Breast epithelium (tissue), 4 donors: ENCODE data around the gene APLF. TPM values are rescaled to one million over a fixed set of nuclear protein-coding genes. Genes with fewer than 3 reads are reported as not detected.

Source experiments
- DNase-seq, 2 donors: peaks; one replicate each; pipeline ENCODE4 v3.0.0-alpha.2; 2019; ENCODE audit warnings: low spot score in 2 of 2
- H3K27ac ChIP-seq, 2 donors: fragments of 200-600 bp; sonication (generic) in 1 of 2; one replicate each; pipeline ENCODE4 v1.5.1; 2016 to 2019; ENCODE audit warnings: mild to moderate bottlenecking in 1 of 2
- H3K27me3 ChIP-seq, 2 donors: fragments of 200-600 bp; sonication (generic) in 1 of 2; one replicate each; pipeline versions ENCODE4 v1.5.1 to v1.6.0; 2017 to 2019; ENCODE audit warnings: control low read depth in 1 of 2, mild to moderate bottlenecking in 1 of 2
- H3K36me3 ChIP-seq: fragments of 200-600 bp; one replicate; pipeline ENCODE4 v1.5.1; 2019
- H3K4me1 ChIP-seq, 2 donors: fragments of 200-600 bp; sonication (generic); one replicate each; pipeline ENCODE4 v1.5.1; 2016 to 2019; ENCODE audit warnings: control low read depth in 1 of 2
- H3K4me3 ChIP-seq, 3 donors: fragments of 200-600 bp; sonication (generic); 1 replicate in 2 of 3; 2 replicates in 1 of 3; pipeline ENCODE4 v1.5.1; 2016 to 2019; ENCODE audit warnings: mild to moderate bottlenecking in 3 of 3, moderate library complexity in 2 of 3
- H3K9me3 ChIP-seq, 2 donors: fragments of 200-600 bp; sonication (generic) in 1 of 2; one replicate each; pipeline ENCODE4 v1.5.1; 2016 to 2019; ENCODE audit warnings: control low read depth in 1 of 2
- POLR2A ChIP-seq: fragments of 450-650 bp; IDR thresholded peaks from one replicate; pipeline ENCODE4 v1.6.1; 2016; ENCODE audit warnings: antibody characterized with exemption, mild to moderate bottlenecking, moderate library complexity
- POLR2AphosphoS5 ChIP-seq, 3 donors: sonication (generic); formaldehyde crosslinking; IDR thresholded peaks; one replicate each; pipeline ENCODE4 v1.6.1; 2017; ENCODE audit warnings: antibody characterized with exemption in 3 of 3
- intact Hi-C: fragments of 100-400 bp; cut with DNase I; formaldehyde crosslinking; loops from one replicate; pipeline ENCODE4 v1.15.1; 2023; ENCODE audit warnings: low total_unique reads
- total RNA-seq, 3 donors: library from RNA; depleted of rRNA; stranded (reverse); fragments of >200 nt; gene quantifications; one replicate each; pipeline ENCODE4 v1.1.0, GENCODE V29; 2016
- TF ChIP-seq, protein P1 (sequence below), 3 donors: fragments of 450-650 bp; IDR thresholded peaks; one replicate each; pipeline ENCODE4 v1.5.1; 2016 to 2017; ENCODE audit warnings: antibody characterized with exemption in 3 of 3, mild to moderate bottlenecking in 3 of 3, moderate library complexity in 3 of 3

The APLF gene
- total RNA-seq, 3 donors from 2014 or later: 8.5 to 14.5 (median 13.4) TPM

DNA sequence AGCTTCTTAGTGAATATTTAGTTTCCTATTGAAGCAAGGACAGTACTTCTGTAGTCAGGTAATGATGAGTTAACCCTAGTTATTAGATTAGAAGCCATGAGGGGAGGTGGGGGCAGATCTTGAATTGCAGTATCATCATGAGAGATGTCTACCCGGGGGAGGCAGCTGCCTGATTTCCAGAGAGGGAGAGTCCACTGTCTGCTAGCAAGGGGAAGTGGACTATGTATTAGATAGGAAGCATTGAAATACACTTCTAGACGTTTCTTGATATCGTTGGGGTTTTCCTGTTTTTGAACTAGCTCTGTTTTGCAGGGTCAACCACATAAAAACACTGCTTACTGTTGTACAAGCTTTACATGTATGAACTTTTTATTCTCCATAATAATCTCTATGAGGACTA is 38.8 kb downstream of the APLF start:
- Histone ChIP-seq H3K36me3 (no peaks in the 10 kb centered on the region), H3K27ac (no peak overlapping the region), H3K9me3 (no peaks in the 10 kb centered on the region), H3K27me3 (no peaks in the 10 kb centered on the region), H3K4me1 (no peaks in the 10 kb centered on the region), H3K4me3 (no peak overlapping the region)
- intact Hi-C loops: no loop called here
- TF ChIP-seq POLR2A: no peak
- TF ChIP-seq, protein P1, sequence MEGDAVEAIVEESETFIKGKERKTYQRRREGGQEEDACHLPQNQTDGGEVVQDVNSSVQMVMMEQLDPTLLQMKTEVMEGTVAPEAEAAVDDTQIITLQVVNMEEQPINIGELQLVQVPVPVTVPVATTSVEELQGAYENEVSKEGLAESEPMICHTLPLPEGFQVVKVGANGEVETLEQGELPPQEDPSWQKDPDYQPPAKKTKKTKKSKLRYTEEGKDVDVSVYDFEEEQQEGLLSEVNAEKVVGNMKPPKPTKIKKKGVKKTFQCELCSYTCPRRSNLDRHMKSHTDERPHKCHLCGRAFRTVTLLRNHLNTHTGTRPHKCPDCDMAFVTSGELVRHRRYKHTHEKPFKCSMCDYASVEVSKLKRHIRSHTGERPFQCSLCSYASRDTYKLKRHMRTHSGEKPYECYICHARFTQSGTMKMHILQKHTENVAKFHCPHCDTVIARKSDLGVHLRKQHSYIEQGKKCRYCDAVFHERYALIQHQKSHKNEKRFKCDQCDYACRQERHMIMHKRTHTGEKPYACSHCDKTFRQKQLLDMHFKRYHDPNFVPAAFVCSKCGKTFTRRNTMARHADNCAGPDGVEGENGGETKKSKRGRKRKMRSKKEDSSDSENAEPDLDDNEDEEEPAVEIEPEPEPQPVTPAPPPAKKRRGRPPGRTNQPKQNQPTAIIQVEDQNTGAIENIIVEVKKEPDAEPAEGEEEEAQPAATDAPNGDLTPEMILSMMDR (IDR thresholded peaks at IDR 0.05): no peak
- TF ChIP-seq POLR2AphosphoS5 (IDR thresholded peaks at IDR 0.05): no peak
- DNase-seq: no peak

DNA sequence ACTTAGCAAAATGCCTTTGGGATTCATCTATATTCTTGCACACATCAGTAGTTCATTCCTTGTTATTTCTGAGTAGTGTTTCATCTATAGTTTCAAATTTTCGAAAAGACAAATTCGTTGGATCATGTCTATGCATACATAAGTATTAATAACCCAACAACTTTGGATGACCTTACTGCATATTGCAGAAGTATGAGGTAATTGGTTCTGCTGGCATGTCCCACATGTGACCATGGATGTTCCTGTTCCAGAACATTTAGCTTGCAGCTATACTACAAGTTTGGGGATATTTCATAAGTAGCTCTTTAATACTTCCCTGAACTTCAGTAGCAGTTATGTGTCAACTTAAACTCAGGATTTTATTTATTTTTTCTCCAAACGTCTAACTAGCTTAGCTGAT is 44.9 kb downstream of the APLF start:
- H3K4me1 ChIP-seq: no peaks in the 10 kb centered on the region
- intact Hi-C loops: no loop called here
- no peaks in the 10 kb centered on the region for H3K36me3 ChIP-seq
- no peak overlapping the region for H3K27ac ChIP-seq
- no peak for DNase-seq
- H3K27me3 ChIP-seq: no peaks in the 10 kb centered on the region
- H3K4me3 ChIP-seq: no peak overlapping the region
- no peak for TF ChIP-seq POLR2AphosphoS5 (IDR thresholded peaks at IDR 0.05)
- no peak for TF ChIP-seq POLR2A
- TF ChIP-seq, protein P1 (IDR thresholded peaks at IDR 0.05): no peak
- no peaks in the 10 kb centered on the region for H3K9me3 ChIP-seq

DNA sequence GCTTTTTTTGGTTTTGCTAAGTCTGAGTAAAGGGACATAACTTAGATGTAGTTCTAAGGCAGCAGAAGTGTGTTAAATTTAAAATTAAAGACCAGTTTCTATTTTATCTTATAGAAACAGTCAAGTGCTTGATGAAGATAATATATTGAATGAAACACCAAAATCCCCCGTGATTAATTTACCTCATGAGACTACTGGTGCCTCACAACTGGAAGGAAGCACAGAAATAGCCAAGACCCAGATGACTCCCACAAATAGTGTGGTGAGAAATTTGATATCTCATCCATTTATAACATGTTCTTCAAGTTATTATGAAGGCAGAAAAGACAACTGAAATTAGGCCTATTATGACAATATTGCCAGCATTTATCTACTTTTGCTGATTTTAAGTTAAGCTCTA is 45.6 kb downstream of the APLF start:
- H3K36me3 ChIP-seq: no peaks in the 10 kb centered on the region
- no peak overlapping the region for H3K27ac ChIP-seq
- H3K9me3 ChIP-seq: no peaks in the 10 kb centered on the region
- H3K27me3 ChIP-seq: no peaks in the 10 kb centered on the region
- TF ChIP-seq, protein P1 (IDR thresholded peaks at IDR 0.05): no peak
- TF ChIP-seq POLR2AphosphoS5 (IDR thresholded peaks at IDR 0.05) (no peak), POLR2A (no peak)
- intact Hi-C loops: no loop called here
- no peak for DNase-seq
- H3K4me3 ChIP-seq: no peak overlapping the region
- H3K4me1 ChIP-seq: no peaks in the 10 kb centered on the region

DNA sequence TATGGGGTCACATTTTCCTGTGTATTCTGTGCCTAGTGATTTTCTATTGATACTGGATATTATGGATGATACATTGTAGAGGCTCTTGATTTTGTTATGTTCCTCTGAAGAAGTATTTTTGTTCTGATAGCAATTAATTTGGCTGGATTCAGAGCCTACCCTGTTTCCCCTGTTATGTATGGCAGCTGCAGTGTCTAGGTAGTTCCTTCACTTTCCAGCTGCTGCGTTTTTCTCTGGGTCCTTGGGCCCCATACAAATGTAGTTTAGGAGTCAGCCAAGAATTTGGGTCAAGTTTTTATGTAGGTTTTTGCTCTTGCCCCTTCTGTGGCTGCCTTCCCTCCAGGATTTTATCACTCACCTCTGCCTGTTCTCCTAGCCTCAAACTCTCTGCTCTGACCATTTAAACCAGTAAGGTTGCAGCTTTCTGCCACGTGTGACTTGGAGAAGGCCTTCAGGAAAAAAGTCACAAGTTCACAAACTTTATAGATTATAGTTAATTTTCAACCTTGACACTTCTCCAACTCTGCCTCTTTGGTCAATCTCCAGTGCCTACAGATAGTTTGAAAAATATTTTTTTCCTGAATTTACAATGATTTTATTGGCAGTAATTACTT is 47.0 kb downstream of the APLF start:
- Histone ChIP-seq H3K27me3 (no peaks in the 10 kb centered on the region), H3K4me3 (no peak overlapping the region), H3K9me3 (no peaks in the 10 kb centered on the region), H3K4me1 (no peaks in the 10 kb centered on the region), H3K27ac (no peak overlapping the region), H3K36me3 (no peaks in the 10 kb centered on the region)
- intact Hi-C loops: no loop called here
- DNase-seq: no peak
- TF ChIP-seq, protein P1 (IDR thresholded peaks at IDR 0.05): no peak
- TF ChIP-seq POLR2A: no peak
- TF ChIP-seq POLR2AphosphoS5 (IDR thresholded peaks at IDR 0.05): no peak

DNA sequence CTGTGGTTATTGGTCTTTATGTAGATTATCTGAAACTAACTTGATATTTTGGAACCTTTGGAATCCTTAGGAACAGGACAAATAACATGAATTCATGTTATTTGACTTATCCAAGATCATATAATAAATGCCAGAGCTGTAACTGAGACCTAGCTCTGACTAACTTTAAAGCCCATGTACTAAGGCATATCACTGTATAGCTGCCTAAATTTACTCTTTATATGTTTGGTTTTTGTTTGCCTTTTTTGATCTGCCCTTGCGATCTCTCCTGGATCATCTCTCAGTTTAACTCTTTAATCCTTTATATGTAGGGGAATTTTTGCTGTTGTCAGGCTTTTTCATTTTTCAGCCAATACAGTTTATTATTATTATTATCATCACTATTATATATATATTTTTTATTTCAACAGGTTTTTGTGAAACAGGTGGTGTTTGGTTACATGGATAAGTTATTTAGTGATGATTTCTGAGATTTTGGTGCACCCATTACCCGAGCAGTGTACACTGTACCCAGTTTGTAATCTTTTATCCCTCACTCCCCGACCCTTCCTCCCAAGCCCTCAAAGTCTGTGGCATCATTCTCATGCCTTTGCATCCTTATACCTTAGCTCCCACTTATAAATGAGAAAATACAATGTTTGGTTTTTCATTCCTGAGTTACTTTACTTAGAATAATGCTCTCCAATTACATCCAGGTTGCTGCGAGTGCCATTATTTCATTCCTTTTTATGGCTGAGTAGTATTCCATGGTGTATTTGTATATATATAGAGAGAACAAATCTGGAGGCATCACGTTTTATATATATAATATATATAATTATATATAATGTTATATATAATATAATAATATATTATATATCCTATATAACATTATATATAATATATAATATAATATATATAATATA is 48.9 kb downstream of the APLF start:
- no peaks in the 10 kb centered on the region for H3K27me3 ChIP-seq
- intact Hi-C loops: no loop called here
- no peaks in the 10 kb centered on the region for H3K4me1 ChIP-seq
- no peaks in the 10 kb centered on the region for H3K36me3 ChIP-seq
- no peak overlapping the region for H3K27ac ChIP-seq
- DNase-seq: no peak
- H3K9me3 ChIP-seq: no peaks in the 10 kb centered on the region
- no peak overlapping the region for H3K4me3 ChIP-seq
- TF ChIP-seq POLR2AphosphoS5 (IDR thresholded peaks at IDR 0.05) (no peak), POLR2A (no peak)
- TF ChIP-seq, protein P1 (IDR thresholded peaks at IDR 0.05): no peak
